Spleen (tissue), 11 donors: ENCODE data around the gene ELFN1. TPM values are rescaled to one million over a fixed set of nuclear protein-coding genes. Genes with fewer than 3 reads are reported as not detected.

Source experiments
- DNase-seq: peaks from one replicate; pipeline ENCODE4 v3.0.0-alpha.2; 2020
- H3K27ac ChIP-seq, 8 donors: fragments of 200-600 bp; sonication (generic) in 7 of 8; 1 replicate in 4 of 8; 2 replicates in 4 of 8; pipeline versions ENCODE4 v1.5.0 to v1.8.0; 2016 to 2021; ENCODE audit warnings: inconsistent platforms in 4 of 8, mild to moderate bottlenecking in 4 of 8, moderate library complexity in 1 of 8
- H3K27me3 ChIP-seq, 7 donors: fragments of 200-600 bp; sonication (generic) in 6 of 7; replicated peaks in 1 of 7; 1 replicate in 4 of 7; 2 replicates in 3 of 7; pipeline versions ENCODE4 v1.5.0 to v1.8.0; 2016 to 2021; ENCODE audit warnings: inconsistent platforms in 3 of 7, mild to moderate bottlenecking in 1 of 7
- H3K36me3 ChIP-seq, 6 donors: fragments of 200-600 bp; sonication (generic) in 5 of 6; 1 replicate in 4 of 6; 2 replicates in 2 of 6; pipeline versions ENCODE4 v1.5.0 to v1.8.0; 2016 to 2021; ENCODE audit warnings: inconsistent platforms in 2 of 6
- H3K4me1 ChIP-seq, 6 donors: fragments of 200-600 bp; sonication (generic) in 5 of 6; 1 replicate in 3 of 6; 2 replicates in 3 of 6; pipeline versions ENCODE4 v1.5.0 to v1.8.0; 2016 to 2021; ENCODE audit warnings: inconsistent platforms in 3 of 6
- H3K4me3 ChIP-seq, 8 donors: fragments of 200-600 bp; sonication (generic) in 7 of 8; 1 replicate in 4 of 8; 2 replicates in 4 of 8; pipeline versions ENCODE4 v1.5.0 to v1.8.0; 2016 to 2021; ENCODE audit warnings: inconsistent platforms in 4 of 8, mild to moderate bottlenecking in 4 of 8, moderate library complexity in 2 of 8
- H3K9me3 ChIP-seq, 8 donors: fragments of 200-600 bp; sonication (generic) in 7 of 8; 1 replicate in 4 of 8; 2 replicates in 4 of 8; pipeline versions ENCODE4 v1.5.0 to v1.8.0; 2016 to 2021; ENCODE audit warnings: inconsistent platforms in 4 of 8
- POLR2A ChIP-seq, 3 donors: fragments of 450-650 bp; IDR thresholded peaks; one replicate each; pipeline ENCODE4 v1.5.1; 2017; ENCODE audit warnings: antibody characterized with exemption in 3 of 3, mild to moderate bottlenecking in 1 of 3
- POLR2AphosphoS5 ChIP-seq, 3 donors: sonication (generic); formaldehyde crosslinking; IDR thresholded peaks; one replicate each; pipeline ENCODE4 v1.5.1; 2017; ENCODE audit warnings: antibody characterized with exemption in 3 of 3
- WGBS, 5 donors: extraction: QIAGEN DNeasy Blood & Tissue Kit in 3 of 5; methylation state at CpG; one replicate each; pipeline versions ENCODE4 v1.1.5 to v1.1.7; 2013 to 2018; 5-methylcytosine and 5-hydroxymethylcytosine counted together
- intact Hi-C: fragments of 100-400 bp; cut with DNase I; formaldehyde crosslinking; loops from one replicate; pipeline ENCODE4 v1.15.0; 2023; ENCODE audit warnings: low total_unique reads
- polyA plus RNA-seq, 3 donors: library from polyadenylated mRNA; stranded (reverse); fragments of 200-250 nt; gene quantifications; one replicate each; pipeline ENCODE4 v1.2.1, GENCODE V29; 2013
- total RNA-seq, 7 donors: library from RNA; depleted of rRNA in 3 of 7; stranded (reverse); fragments of >200 nt in 3 of 7; fragmentation: NEBNext Ultra II Directional in 4 of 7; extraction: Animal tissue kit (Norgen Biotek cat#: 25700) in 4 of 7; gene quantifications; one replicate each; pipeline versions ENCODE4 v1.1.0 to v1.2.1, GENCODE V29; 2016 to 2021
- TF ChIP-seq, protein P1 (sequence below), 11 experiments: fragments of 200-600 bp in 7 of 11; fragments of 450-650 bp in 4 of 11; sonication (generic) in 4 of 11; IDR thresholded peaks in 8 of 11; conservative IDR thresholded peaks in 3 of 11; 1 replicate in 7 of 11; 2 replicates in 4 of 11; pipeline versions ENCODE4 v1.4.0 to v1.8.0; 2016 to 2021; ENCODE audit warnings: antibody characterized with exemption in 11 of 11, inconsistent platforms in 4 of 11, mild to moderate bottlenecking in 1 of 11
- donor health status: healthy with polysubstance abuse.
- donor health status: DM: no; HTN: no; CAD: no; lungs with moderate emphysema.
- donor health status: DM: no; HTN: no; CAD: no.
- donor health status: Bipolar disorder and iron deficiency.
- donor health status: healthy.
- donor health status: DM: no; HTN: no; CAD: no.
- donor health status: DM: yes; HTN: yes; CAD: no.

ELFN1 gene
- total and polyA plus RNA-seq, 10 donors: 0.22 to 3.9 (median 2.4) TPM

DNA sequence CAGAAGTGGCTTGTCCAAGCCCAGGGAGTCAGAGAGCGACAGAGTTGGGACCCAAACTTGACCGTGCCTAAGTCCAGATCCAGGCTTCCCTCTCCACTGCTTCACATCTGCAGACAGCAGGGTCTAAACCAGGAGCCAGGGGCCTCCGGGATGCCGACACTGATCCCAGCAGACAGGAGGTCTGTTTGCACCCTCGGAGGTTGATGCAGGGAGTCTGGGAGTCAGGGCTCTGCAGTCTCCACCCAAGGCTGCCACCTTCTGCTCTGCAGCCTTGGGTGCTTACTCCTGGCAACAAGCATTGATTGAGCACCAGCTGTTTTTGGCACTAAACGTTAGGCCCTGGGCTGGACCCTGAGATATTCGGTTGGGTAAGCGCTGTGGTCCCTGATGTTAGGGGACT, 21.0 kb downstream of the ELFN1 start:
- DNase-seq: peak; percentile 29
- Histone ChIP-seq H3K9me3 (peaks cover 0 to 12% (median 2%) of the 10 kb centered on the region in 8 donors), H3K27me3 (peaks cover 0 to 15% (median 0%) of the 10 kb centered on the region in 7 donors), H3K4me1 (no peaks in the 10 kb centered on the region), H3K36me3 (peaks cover 0 to 4% (median 0%) of the 10 kb centered on the region in 6 donors), H3K4me3 (no peak overlapping the region), H3K27ac (no peak overlapping the region)
- intact Hi-C loops: no loop called here
- TF ChIP-seq POLR2AphosphoS5 (IDR thresholded peaks at IDR 0.05): no peak
- TF ChIP-seq, protein P1, sequence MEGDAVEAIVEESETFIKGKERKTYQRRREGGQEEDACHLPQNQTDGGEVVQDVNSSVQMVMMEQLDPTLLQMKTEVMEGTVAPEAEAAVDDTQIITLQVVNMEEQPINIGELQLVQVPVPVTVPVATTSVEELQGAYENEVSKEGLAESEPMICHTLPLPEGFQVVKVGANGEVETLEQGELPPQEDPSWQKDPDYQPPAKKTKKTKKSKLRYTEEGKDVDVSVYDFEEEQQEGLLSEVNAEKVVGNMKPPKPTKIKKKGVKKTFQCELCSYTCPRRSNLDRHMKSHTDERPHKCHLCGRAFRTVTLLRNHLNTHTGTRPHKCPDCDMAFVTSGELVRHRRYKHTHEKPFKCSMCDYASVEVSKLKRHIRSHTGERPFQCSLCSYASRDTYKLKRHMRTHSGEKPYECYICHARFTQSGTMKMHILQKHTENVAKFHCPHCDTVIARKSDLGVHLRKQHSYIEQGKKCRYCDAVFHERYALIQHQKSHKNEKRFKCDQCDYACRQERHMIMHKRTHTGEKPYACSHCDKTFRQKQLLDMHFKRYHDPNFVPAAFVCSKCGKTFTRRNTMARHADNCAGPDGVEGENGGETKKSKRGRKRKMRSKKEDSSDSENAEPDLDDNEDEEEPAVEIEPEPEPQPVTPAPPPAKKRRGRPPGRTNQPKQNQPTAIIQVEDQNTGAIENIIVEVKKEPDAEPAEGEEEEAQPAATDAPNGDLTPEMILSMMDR (IDR thresholded peaks at IDR 0.05 in 8 of 11, conservative IDR thresholded peaks at IDR 0.05 in 3 of 11): no peak
- no peak for TF ChIP-seq POLR2A (IDR thresholded peaks at IDR 0.05)
- 85 to 95% (median 94%) methylated on average over 5 to 8 of the region's 8 CpGs for WGBS, 5 donors

DNA sequence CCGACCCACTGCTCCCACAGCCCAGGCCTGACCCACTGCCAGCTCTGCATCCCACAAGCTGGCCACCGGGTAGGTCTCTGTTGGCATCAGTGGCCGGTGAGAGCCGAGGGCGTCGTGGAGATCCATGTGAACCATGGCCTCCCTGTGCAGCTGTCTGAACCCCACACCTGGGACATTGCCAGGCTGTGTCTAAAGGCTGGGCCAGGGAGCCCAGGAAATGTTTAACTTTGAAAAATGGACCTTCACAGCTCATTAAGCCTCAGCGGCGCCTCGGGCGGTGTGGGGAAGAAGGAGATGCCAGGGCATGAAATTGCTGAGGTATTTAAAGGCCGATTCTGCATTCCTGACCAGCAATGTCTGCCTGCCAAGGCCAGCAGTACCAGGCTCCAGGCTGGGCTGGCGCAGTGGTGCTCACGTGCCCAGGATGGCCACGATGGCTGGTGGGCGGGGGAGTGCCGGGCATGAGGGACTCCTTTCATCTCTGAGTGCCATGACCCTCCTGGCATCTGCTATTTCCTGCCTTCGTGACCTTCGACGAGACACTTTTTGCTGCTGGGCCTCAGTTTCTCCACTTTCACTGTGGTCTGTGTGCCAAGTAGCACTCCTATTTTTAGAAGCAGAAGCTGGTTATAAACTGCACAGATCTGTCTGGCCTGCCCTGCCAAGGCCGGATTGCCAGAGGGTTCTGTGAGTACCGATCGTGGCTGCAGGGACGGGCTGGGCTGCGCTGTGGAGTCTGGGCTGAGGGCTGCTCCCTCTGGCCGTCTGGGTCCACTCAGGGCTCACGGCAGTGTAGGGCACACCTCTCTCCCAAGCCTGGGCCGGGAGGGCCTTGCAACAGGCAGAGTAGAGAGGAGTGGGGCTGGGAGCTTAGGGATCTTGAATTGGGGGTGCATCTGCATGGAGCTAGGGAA, 21.8 kb downstream of the ELFN1 start:
- Histone ChIP-seq H3K27me3 (peaks cover 0 to 17% (median 0%) of the 10 kb centered on the region in 7 donors), H3K4me3 (no peak overlapping the region), H3K27ac (no peak overlapping the region), H3K4me1 (peaks cover 0 to under 1% (median 0%) of the 10 kb centered on the region in 6 donors), H3K9me3 (peaks cover 0 to 11% (median 2%) of the 10 kb centered on the region in 8 donors), H3K36me3 (peaks cover 0 to 4% (median 0%) of the 10 kb centered on the region in 6 donors)
- WGBS, 5 donors: 85 to 93% (median 86%) methylated on average over 23 to 27 of the region's 27 CpGs
- intact Hi-C loops: no loop called here
- no peak for TF ChIP-seq POLR2AphosphoS5 (IDR thresholded peaks at IDR 0.05)
- TF ChIP-seq POLR2A (IDR thresholded peaks at IDR 0.05): no peak
- TF ChIP-seq, protein P1 (IDR thresholded peaks at IDR 0.05 in 8 of 11, conservative IDR thresholded peaks at IDR 0.05 in 3 of 11): no peak
- DNase-seq: peak; percentile 56

DNA sequence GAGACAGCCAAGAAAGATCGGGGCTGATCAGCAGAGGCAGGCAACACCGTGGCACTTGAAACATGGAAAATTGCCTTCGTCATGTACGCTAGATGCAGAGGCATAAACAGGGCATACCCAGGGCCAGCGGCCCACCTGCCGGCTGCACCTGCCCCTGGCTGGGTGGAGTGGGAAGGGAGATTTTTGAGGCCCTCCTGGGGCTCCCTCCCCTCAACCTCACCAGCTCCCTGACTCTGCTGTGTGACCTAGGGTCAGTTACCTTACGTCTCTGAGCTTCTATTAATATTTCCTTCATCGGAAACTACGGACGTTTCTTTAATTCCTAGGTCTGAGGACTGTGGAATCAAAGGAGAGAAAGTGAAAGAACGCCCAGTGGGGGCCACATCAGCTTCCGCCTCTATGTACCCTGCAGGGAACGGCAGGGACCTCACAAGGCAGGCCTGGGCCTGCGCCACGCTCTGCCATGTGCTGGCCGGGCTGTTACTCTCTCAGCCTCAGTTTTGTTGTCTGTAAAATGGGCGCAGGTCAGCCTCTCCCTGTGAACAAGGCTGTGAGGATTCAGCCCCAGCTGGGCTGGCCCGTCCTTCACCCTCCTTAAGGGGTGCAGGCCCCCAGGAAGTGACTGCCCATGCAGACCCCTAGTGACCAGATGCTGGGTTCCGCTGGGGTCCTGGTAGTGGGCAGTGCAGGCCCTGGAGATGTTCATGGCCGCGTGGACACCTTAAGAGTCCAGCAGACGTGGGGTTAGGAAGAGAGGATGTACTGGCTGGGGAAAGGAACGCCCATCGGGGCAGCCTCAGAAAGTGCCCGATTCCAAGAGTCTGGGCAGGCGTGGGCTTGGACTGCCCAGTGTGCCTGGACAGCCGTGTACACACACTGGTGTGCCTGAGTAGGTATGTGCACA, 22.7 kb downstream of the ELFN1 start:
- peaks cover 0 to 10% (median 2%) of the 10 kb centered on the region in 6 donors for H3K4me1 ChIP-seq
- no peak overlapping the region for H3K4me3 ChIP-seq
- no peak overlapping the region for H3K27ac ChIP-seq
- 89 to 92% (median 92%) methylated on average over 25 to 27 of the region's 27 CpGs for WGBS, 5 donors
- TF ChIP-seq POLR2A (IDR thresholded peaks at IDR 0.05): no peak
- TF ChIP-seq POLR2AphosphoS5 (IDR thresholded peaks at IDR 0.05): no peak
- H3K36me3 ChIP-seq: peaks cover 0 to 4% (median 0%) of the 10 kb centered on the region in 6 donors
- peaks cover 0 to 24% (median 0%) of the 10 kb centered on the region in 7 donors for H3K27me3 ChIP-seq
- DNase-seq: peak; percentile 49
- peaks cover 0 to 7% (median 2%) of the 10 kb centered on the region in 8 donors for H3K9me3 ChIP-seq
- intact Hi-C loops: no loop called here

DNA sequence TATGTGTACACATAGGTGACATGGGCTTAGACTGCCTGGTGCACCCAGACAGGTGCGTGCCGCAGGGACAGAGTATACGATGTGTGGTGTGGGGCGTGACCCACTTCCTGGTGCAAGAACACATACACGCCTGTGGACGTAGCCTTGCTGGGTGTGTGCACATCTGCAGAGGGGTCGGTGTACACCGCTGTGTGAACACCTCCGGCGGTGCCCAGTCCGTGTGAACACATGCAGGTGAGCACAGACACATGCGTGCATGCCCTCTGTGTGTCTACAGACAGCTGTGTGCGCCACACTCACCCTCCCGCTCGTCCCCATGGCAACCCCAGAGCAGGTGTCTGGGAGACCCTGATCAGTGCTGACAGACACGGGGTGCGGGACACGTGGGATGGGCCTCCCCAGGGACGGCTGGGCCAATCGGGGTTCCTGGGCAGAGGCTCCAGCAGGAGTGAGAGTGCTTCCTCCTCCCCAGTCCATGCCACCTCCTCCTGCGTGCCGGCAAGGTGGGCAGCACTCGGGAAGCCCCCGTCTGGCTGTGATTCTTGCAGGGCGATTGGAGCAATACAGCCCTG, 23.4 kb downstream of the ELFN1 start:
- peaks cover 0 to 4% (median 0%) of the 10 kb centered on the region in 6 donors for H3K36me3 ChIP-seq
- WGBS, 5 donors: 78 to 93% (median 81%) methylated on average over 14 to 25 of the region's 25 CpGs
- intact Hi-C loops: no loop called here
- H3K4me1 ChIP-seq: peaks cover 0 to 11% (median 2%) of the 10 kb centered on the region in 6 donors
- no peak overlapping the region for H3K4me3 ChIP-seq
- peak; percentile 69 for DNase-seq
- no peak overlapping the region for H3K27ac ChIP-seq
- peaks cover 0 to 4% (median under 1%) of the 10 kb centered on the region in 8 donors for H3K9me3 ChIP-seq
- H3K27me3 ChIP-seq: peaks cover 0 to 28% (median 0%) of the 10 kb centered on the region in 7 donors
- TF ChIP-seq POLR2A (IDR thresholded peaks at IDR 0.05) (no peak), POLR2AphosphoS5 (IDR thresholded peaks at IDR 0.05) (no peak)
- TF ChIP-seq, protein P1 (IDR thresholded peaks at IDR 0.05 in 8 of 11, conservative IDR thresholded peaks at IDR 0.05 in 3 of 11): no peak
